H9 (cell line): ENCODE results near the gene CTRB2. TPM values are rescaled to one million over a fixed set of nuclear protein-coding genes. Genes with fewer than 3 reads are reported as not detected.

Experiments used
- DNase-seq: peaks from one replicate; pipeline ENCODE4 v3.0.0-alpha.2; 2017
- H2AFZ ChIP-seq: one replicate; pipeline ENCODE4 v1.6.1; 2013; ENCODE audit warnings: mild to moderate bottlenecking, low read length, control low read depth, moderate library complexity
- H2AK5ac ChIP-seq: 2 replicates; pipeline ENCODE4 v1.6.1; 2013; ENCODE audit warnings: low read length, control low read depth, mixed read lengths; ENCODE audit not compliant: insufficient read length
- H2BK120ac ChIP-seq: one replicate; pipeline ENCODE4 v1.6.1; 2013; ENCODE audit warnings: low read depth, mild to moderate bottlenecking, low read length, control low read depth, inconsistent platforms; ENCODE audit not compliant: poor library complexity, severe bottlenecking
- H2BK12ac ChIP-seq: 2 replicates; pipeline ENCODE4 v1.6.1; 2013; ENCODE audit warnings: low read length, control low read depth, mixed read lengths, low read depth; ENCODE audit not compliant: insufficient read length
- H2BK15ac ChIP-seq: 2 replicates; pipeline ENCODE4 v1.6.1; 2013; ENCODE audit warnings: low read depth, low read length, control low read depth
- H2BK20ac ChIP-seq: one replicate; pipeline ENCODE4 v1.6.1; 2013; ENCODE audit warnings: low read depth, mild to moderate bottlenecking, low read length, control low read depth, inconsistent platforms; ENCODE audit not compliant: poor library complexity, severe bottlenecking
- H2BK5ac ChIP-seq: 2 replicates; pipeline ENCODE4 v1.6.1; 2013; ENCODE audit warnings: low read length, control low read depth, mixed read lengths; ENCODE audit not compliant: insufficient read length
- H3K14ac ChIP-seq: 2 replicates; pipeline ENCODE4 v1.6.1; 2013; ENCODE audit warnings: low read length, control low read depth; ENCODE audit not compliant: insufficient read depth
- H3K18ac ChIP-seq: 2 replicates; pipeline ENCODE4 v1.6.1; 2013; ENCODE audit warnings: low read depth, mild to moderate bottlenecking, mixed read lengths, low read length, control low read depth; ENCODE audit not compliant: insufficient read length
- H3K23ac ChIP-seq: 2 replicates; pipeline ENCODE4 v1.6.1; 2013; ENCODE audit warnings: low read length, control low read depth, mixed read lengths, low read depth; ENCODE audit not compliant: insufficient read length
- H3K23me2 ChIP-seq: 2 replicates; pipeline ENCODE4 v1.6.1; 2013; ENCODE audit warnings: low read depth, mild to moderate bottlenecking, mixed read lengths, low read length, control low read depth; ENCODE audit not compliant: insufficient read length, poor library complexity, severe bottlenecking
- H3K27ac ChIP-seq: 2 replicates; pipeline ENCODE4 v1.5.1; 2013; ENCODE audit warnings: low read length, control low read depth, mixed read lengths, low read depth; ENCODE audit not compliant: insufficient read length
- H3K27me3 ChIP-seq: 2 replicates; pipeline ENCODE4 v1.6.1; 2013; ENCODE audit warnings: low read length, control low read depth, inconsistent platforms; ENCODE audit not compliant: insufficient read depth
- H3K4ac ChIP-seq: 2 replicates; pipeline ENCODE4 v1.6.1; 2013; ENCODE audit warnings: low read depth, mild to moderate bottlenecking, control low read depth, inconsistent platforms, low read length, moderate library complexity
- H3K4me1 ChIP-seq: 2 replicates; pipeline ENCODE4 v1.6.1; 2013; ENCODE audit warnings: low read length, control low read depth, inconsistent platforms; ENCODE audit not compliant: insufficient read depth
- H3K4me2 ChIP-seq: 2 replicates; pipeline ENCODE4 v1.6.1; 2013; ENCODE audit warnings: low read length, control low read depth, mixed read lengths; ENCODE audit not compliant: insufficient read length, insufficient read depth
- H3K56ac ChIP-seq: 2 replicates; pipeline ENCODE4 v1.6.1; 2013; ENCODE audit warnings: low read depth, mild to moderate bottlenecking, mixed read lengths, low read length, control low read depth; ENCODE audit not compliant: insufficient read length
- H3K79me1 ChIP-seq: 2 replicates; pipeline ENCODE4 v1.6.1; 2013; ENCODE audit warnings: low read depth, mild to moderate bottlenecking, moderate library complexity, low read length, control low read depth, inconsistent platforms; ENCODE audit not compliant: insufficient read depth, poor library complexity, severe bottlenecking
- H3K79me2 ChIP-seq: 2 replicates; pipeline ENCODE4 v1.6.1; 2013; ENCODE audit warnings: low read length, control low read depth, inconsistent platforms; ENCODE audit not compliant: insufficient read depth
- H3K9ac ChIP-seq: 2 replicates; pipeline ENCODE4 v1.6.1; 2013; ENCODE audit warnings: low read length, control low read depth, mixed read lengths; ENCODE audit not compliant: insufficient read length; ENCODE audit errors: extremely low read depth
- H3K9me3 ChIP-seq: one replicate; pipeline ENCODE4 v1.6.1; 2013; ENCODE audit warnings: low read depth, low read length, inconsistent platforms; ENCODE audit not compliant: control insufficient read depth
- H3T11ph ChIP-seq: one replicate; pipeline ENCODE4 v1.6.1; 2013; ENCODE audit warnings: mild to moderate bottlenecking, low read length, control low read depth, inconsistent platforms
- H4K20me1 ChIP-seq: one replicate; pipeline ENCODE4 v1.6.1; 2013; ENCODE audit not compliant: control insufficient read depth, insufficient read length, insufficient read depth
- H4K5ac ChIP-seq: 2 replicates; pipeline ENCODE4 v1.6.1; 2013; ENCODE audit warnings: low read depth, mild to moderate bottlenecking, mixed read lengths, low read length, control low read depth; ENCODE audit not compliant: insufficient read length
- H4K8ac ChIP-seq: replicated peaks from 2 replicates; pipeline ENCODE4 v1.6.1; 2013; ENCODE audit warnings: low read length, control low read depth, mixed read lengths, low read depth; ENCODE audit not compliant: insufficient read length
- H4K91ac ChIP-seq: 2 replicates; pipeline ENCODE4 v1.6.1; 2013; ENCODE audit warnings: low read depth, mild to moderate bottlenecking, moderate library complexity, mixed read lengths, low read length, control low read depth; ENCODE audit not compliant: insufficient read length
- H3K27ac Mint-ChIP-seq, 3 experiments: 2 replicates in 2 of 3; 3 replicates in 1 of 3; pipeline ENCODE4 v1.8.0; 2020 to 2021; ENCODE audit warnings: mixed read lengths in 3 of 3, mild to moderate bottlenecking in 1 of 3, moderate library complexity in 1 of 3
- H3K27me3 Mint-ChIP-seq: 2 replicates; pipeline ENCODE4 v1.8.0; 2021; ENCODE audit warnings: low read depth, mild to moderate bottlenecking, moderate library complexity, mixed read lengths
- H3K36me3 Mint-ChIP-seq, 3 experiments: 2 replicates in 2 of 3; 3 replicates in 1 of 3; pipeline ENCODE4 v1.8.0; 2020 to 2021; ENCODE audit warnings: low read depth in 3 of 3, mixed read lengths in 3 of 3; ENCODE audit not compliant: insufficient read depth in 1 of 3
- H3K4me1 Mint-ChIP-seq, 2 experiments: 2 replicates each; pipeline ENCODE4 v1.8.0; 2020; ENCODE audit warnings: mixed read lengths in 2 of 2
- H3K4me3 Mint-ChIP-seq, 2 experiments: 2 replicates in 1 of 2; 3 replicates in 1 of 2; pipeline ENCODE4 v1.8.0; 2020 to 2021; ENCODE audit warnings: mild to moderate bottlenecking in 2 of 2, mixed read lengths in 2 of 2, moderate library complexity in 1 of 2
- H3K9me3 Mint-ChIP-seq, 2 experiments: 2 replicates in 1 of 2; 3 replicates in 1 of 2; pipeline ENCODE4 v1.8.0; 2020; ENCODE audit warnings: mild to moderate bottlenecking in 2 of 2, mixed read lengths in 2 of 2, moderate library complexity in 1 of 2
- WGBS: extraction: QIAGEN DNeasy Blood & Tissue Kit; methylation state at CpG from one replicate; pipeline ENCODE4 v1.1.7; 2013; ENCODE audit warnings: missing lambda C conversion rate, low lambda C conversion rate, mixed read lengths; ENCODE audit not compliant: insufficient read length; ENCODE audit errors: extremely low coverage; 5-methylcytosine and 5-hydroxymethylcytosine counted together
- total RNA-seq: library from RNA; stranded (reverse); gene quantifications from 2 replicates; pipeline ENCODE4 v1.2.1, GENCODE V29; 2021
- TF ChIP-seq, protein P1 (sequence below): fragments of 200-600 bp; sonication (generic); conservative IDR thresholded peaks from 3 replicates; pipeline ENCODE4 v1.8.0; 2021; ENCODE audit warnings: antibody characterized with exemption, mild to moderate bottlenecking

Gene CTRB2
- total RNA-seq, 1 experiment from 2014 or later, result not detected

DNA sequence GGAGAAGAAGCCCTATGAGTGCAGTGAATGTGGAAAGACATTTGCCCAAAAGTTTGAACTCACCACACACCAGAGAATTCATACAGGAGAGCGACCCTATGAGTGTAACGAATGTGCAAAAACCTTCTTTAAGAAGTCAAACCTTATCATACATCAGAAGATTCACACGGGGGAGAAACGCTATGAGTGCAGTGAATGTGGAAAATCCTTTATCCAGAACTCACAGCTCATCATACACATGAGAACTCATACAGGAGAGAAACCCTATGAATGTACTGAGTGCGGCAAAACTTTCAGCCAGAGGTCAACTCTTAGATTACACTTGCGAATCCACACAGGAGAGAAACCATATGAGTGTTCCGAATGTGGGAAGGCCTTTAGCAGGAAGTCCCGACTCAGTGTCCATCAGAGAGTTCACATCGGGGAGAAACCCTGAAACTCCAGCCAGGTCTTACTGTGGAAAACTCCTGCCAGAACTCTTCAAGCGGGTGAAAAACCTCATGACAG is 37.0 kb downstream of the CTRB2 start:
- no peak overlapping the region for H3K4ac ChIP-seq
- H2BK15ac ChIP-seq, result no peak overlapping the region
- Mint-ChIP-seq H3K9me3 (peaks cover 86 to 88% of the 10 kb centered on the region in 2 experiments), H3K27me3 (peaks cover 2% of the 10 kb centered on the region; the same call in 1 of the 2 replicates), H3K27ac (no peak overlapping the region), H3K4me1 (no peaks in the 10 kb centered on the region), H3K4me3 (no peak overlapping the region), H3K36me3 (peaks cover 77 to 97% (median 96%) of the 10 kb centered on the region in 3 experiments)
- peaks cover 2% of the 10 kb centered on the region for H3K79me1 ChIP-seq
- no peak overlapping the region for H3K18ac ChIP-seq
- no peak overlapping the region for H2BK120ac ChIP-seq
- H4K91ac ChIP-seq, result no peak overlapping the region
- WGBS, result no CpG with 5 or more reads among the region's 10 CpGs
- no peaks in the 10 kb centered on the region for H4K20me1 ChIP-seq
- H3T11ph ChIP-seq, result no peak overlapping the region
- H3K4me2 ChIP-seq, result no peak overlapping the region
- H3K4me1 ChIP-seq, result no peaks in the 10 kb centered on the region
- DNase-seq, result no peak
- H2BK12ac ChIP-seq, result no peak overlapping the region
- H4K5ac ChIP-seq, result no peak overlapping the region
- H3K14ac ChIP-seq, result no peak overlapping the region
- no peaks in the 10 kb centered on the region for H3K23me2 ChIP-seq
- H3K9ac ChIP-seq, result no peak overlapping the region
- H3K27me3 ChIP-seq, result no peaks in the 10 kb centered on the region
- no peak overlapping the region for H2AK5ac ChIP-seq
- no peak overlapping the region for H2BK5ac ChIP-seq
- no peak overlapping the region for H3K23ac ChIP-seq
- no peak overlapping the region for H3K27ac ChIP-seq
- H4K8ac ChIP-seq, result no peak overlapping the region
- peaks cover 62% of the 10 kb centered on the region for H3K9me3 ChIP-seq
- H3K56ac ChIP-seq, result no peak overlapping the region
- no peaks in the 10 kb centered on the region for H3K79me2 ChIP-seq
- no peak overlapping the region for H2AFZ ChIP-seq
- no peak overlapping the region for H2BK20ac ChIP-seq
- TF ChIP-seq, protein P1, sequence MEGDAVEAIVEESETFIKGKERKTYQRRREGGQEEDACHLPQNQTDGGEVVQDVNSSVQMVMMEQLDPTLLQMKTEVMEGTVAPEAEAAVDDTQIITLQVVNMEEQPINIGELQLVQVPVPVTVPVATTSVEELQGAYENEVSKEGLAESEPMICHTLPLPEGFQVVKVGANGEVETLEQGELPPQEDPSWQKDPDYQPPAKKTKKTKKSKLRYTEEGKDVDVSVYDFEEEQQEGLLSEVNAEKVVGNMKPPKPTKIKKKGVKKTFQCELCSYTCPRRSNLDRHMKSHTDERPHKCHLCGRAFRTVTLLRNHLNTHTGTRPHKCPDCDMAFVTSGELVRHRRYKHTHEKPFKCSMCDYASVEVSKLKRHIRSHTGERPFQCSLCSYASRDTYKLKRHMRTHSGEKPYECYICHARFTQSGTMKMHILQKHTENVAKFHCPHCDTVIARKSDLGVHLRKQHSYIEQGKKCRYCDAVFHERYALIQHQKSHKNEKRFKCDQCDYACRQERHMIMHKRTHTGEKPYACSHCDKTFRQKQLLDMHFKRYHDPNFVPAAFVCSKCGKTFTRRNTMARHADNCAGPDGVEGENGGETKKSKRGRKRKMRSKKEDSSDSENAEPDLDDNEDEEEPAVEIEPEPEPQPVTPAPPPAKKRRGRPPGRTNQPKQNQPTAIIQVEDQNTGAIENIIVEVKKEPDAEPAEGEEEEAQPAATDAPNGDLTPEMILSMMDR, result no peak
